Lung (tissue), 12 donors: ENCODE measurements around the gene GABARAP. TPM values are rescaled to one million over a fixed set of nuclear protein-coding genes. Genes with fewer than 3 reads are reported as not detected.

ENCODE experiments used
- ATAC-seq: fragments of 200-7000 bp; cut with Tn5 transposase; one replicate; pipeline ENCODE4 v1.9.1; 2020; ENCODE audit warnings: moderate number of reproducible peaks; ENCODE audit not compliant: insufficient read depth, low FRiP score
- DNase-seq, 3 donors: peaks; one replicate each; pipeline ENCODE4 v3.0.0-alpha.2; 2013 to 2017
- H3K27ac ChIP-seq, 2 donors: one replicate each; pipeline ENCODE4 v1.5.1; 2013; ENCODE audit warnings: mild to moderate bottlenecking in 2 of 2, moderate library complexity in 2 of 2, control low read depth in 1 of 2, inconsistent platforms in 1 of 2, low read depth in 1 of 2, low read length in 1 of 2
- H3K27me3 ChIP-seq, 3 donors: one replicate each; pipeline ENCODE4 v1.5.1; 2013; ENCODE audit warnings: low read length in 2 of 3; ENCODE audit not compliant: control insufficient read depth in 3 of 3, insufficient read depth in 3 of 3
- H3K36me3 ChIP-seq, 4 donors: one replicate each; pipeline ENCODE4 v1.5.1; 2013; ENCODE audit warnings: low read length in 4 of 4, mild to moderate bottlenecking in 1 of 4, moderate library complexity in 1 of 4; ENCODE audit not compliant: control insufficient read depth in 4 of 4, insufficient read depth in 4 of 4
- H3K4me1 ChIP-seq, 5 donors: one replicate each; pipeline ENCODE4 v1.5.1; 2013; ENCODE audit warnings: low read length in 5 of 5, mild to moderate bottlenecking in 2 of 5, moderate library complexity in 1 of 5; ENCODE audit not compliant: control insufficient read depth in 5 of 5, insufficient read depth in 5 of 5
- H3K4me3 ChIP-seq: one replicate; pipeline ENCODE4 v1.5.1; 2013; ENCODE audit warnings: mild to moderate bottlenecking, control low read depth, moderate library complexity
- H3K9ac ChIP-seq, 2 donors: one replicate each; pipeline ENCODE4 v1.5.1; 2013; ENCODE audit warnings: low read length in 2 of 2, control low read depth in 1 of 2; ENCODE audit not compliant: insufficient read depth in 1 of 2
- H3K9me3 ChIP-seq, 4 donors: one replicate each; pipeline ENCODE4 v1.5.1; 2013; ENCODE audit warnings: low read length in 3 of 4, mild to moderate bottlenecking in 1 of 4, moderate library complexity in 1 of 4; ENCODE audit not compliant: control insufficient read depth in 4 of 4, insufficient read depth in 3 of 4
- WGBS, 2 donors: extraction: QIAGEN DNeasy Blood & Tissue Kit; methylation state at CpG; one replicate each; pipeline ENCODE4 v1.1.7; 2013; 5-methylcytosine and 5-hydroxymethylcytosine counted together
- polyA plus RNA-seq, 2 donors: library from polyadenylated mRNA; stranded (reverse); fragments of 200-250 nt; gene quantifications; one replicate each; pipeline ENCODE4 v1.2.1, GENCODE V29; 2013
- total RNA-seq, 2 donors: library from RNA; depleted of rRNA in 1 of 2; stranded (reverse); fragments of >200 nt in 1 of 2; gene quantifications; one replicate each; pipeline ENCODE4 v1.2.1, GENCODE V29; 2014 to 2021
- TF ChIP-seq, protein P1 (sequence below): IDR thresholded peaks from 2 replicates; pipeline ENCODE4 v1.5.1; 2012; ENCODE audit warnings: mild to moderate bottlenecking; ENCODE audit errors: control extremely low read depth, extremely low read depth
- donor health status: control.
- donor health status: control.
- donor health status: Bipolar disorder and iron deficiency.
- donor health status: healthy.
- donor health status: DM: yes; HTN: yes; CAD: no.

The GABARAP gene
- total and polyA plus RNA-seq, 4 donors, result 315 to 1,149 (median 685) TPM

DNA sequence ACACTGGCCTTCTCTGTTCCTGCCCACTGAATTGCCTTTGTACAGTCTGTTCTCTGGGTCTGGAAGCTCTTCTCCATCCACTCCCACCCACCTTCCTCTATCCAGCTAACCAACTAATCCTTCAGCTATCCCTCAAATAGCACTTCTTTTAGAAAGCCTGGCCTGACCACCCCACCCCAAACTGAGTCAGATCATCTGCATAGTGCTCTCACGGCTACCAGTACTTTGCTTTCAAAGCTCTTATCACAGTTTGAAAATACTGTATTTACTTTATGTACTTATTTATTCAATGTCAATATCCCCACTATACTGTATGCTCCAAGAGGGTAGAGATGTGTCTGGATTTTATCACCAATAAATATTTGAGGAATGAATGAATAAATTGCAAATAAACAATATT is 24.5 kb upstream of the GABARAP start:
- TF ChIP-seq, protein P1, sequence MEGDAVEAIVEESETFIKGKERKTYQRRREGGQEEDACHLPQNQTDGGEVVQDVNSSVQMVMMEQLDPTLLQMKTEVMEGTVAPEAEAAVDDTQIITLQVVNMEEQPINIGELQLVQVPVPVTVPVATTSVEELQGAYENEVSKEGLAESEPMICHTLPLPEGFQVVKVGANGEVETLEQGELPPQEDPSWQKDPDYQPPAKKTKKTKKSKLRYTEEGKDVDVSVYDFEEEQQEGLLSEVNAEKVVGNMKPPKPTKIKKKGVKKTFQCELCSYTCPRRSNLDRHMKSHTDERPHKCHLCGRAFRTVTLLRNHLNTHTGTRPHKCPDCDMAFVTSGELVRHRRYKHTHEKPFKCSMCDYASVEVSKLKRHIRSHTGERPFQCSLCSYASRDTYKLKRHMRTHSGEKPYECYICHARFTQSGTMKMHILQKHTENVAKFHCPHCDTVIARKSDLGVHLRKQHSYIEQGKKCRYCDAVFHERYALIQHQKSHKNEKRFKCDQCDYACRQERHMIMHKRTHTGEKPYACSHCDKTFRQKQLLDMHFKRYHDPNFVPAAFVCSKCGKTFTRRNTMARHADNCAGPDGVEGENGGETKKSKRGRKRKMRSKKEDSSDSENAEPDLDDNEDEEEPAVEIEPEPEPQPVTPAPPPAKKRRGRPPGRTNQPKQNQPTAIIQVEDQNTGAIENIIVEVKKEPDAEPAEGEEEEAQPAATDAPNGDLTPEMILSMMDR, result no peak
- Histone ChIP-seq H3K4me3 (no peak overlapping the region), H3K36me3 (no peaks in the 10 kb centered on the region), H3K27me3 (peaks cover 0 to 18% (median 16%) of the 10 kb centered on the region in 3 donors), H3K27ac (no peak overlapping the region), H3K4me1 (peaks cover 0 to 6% (median 0%) of the 10 kb centered on the region in 5 donors), H3K9ac (no peak overlapping the region), H3K9me3 (no peaks in the 10 kb centered on the region)
- no peak for DNase-seq
- 69 to 70% methylated on average over 1 of the region's 1 CpG for WGBS, 2 donors
- no peak for ATAC-seq

DNA sequence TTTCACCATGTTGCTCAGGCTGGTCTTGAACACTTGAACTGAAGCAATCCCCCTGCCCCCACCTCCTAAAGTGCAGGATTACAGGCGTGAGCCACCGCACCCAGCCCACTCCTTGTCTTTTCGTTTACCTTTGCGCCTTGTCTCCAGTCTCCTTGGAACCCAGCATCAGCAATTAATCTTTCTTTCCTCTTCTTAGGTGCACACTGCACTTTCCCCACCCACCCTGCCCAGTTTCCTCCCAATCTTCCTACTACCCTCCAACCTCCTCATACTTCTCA is 21.5 kb upstream of the GABARAP start:
- Histone ChIP-seq H3K27me3 (peaks cover 0 to 23% (median 18%) of the 10 kb centered on the region in 3 donors), H3K4me3 (no peak overlapping the region), H3K9me3 (no peaks in the 10 kb centered on the region), H3K36me3 (peaks cover 0 to 10% (median 2%) of the 10 kb centered on the region in 4 donors), H3K27ac (peak overlapping the region in 1 of 2 donors; percentile 90), H3K4me1 (peaks cover 0 to 11% (median 0%) of the 10 kb centered on the region in 5 donors), H3K9ac (no peak overlapping the region)
- ATAC-seq (no peak), DNase-seq (no peak)
- 38 to 42% methylated on average over 4 of the region's 4 CpGs for WGBS, 2 donors
- TF ChIP-seq, protein P1, result no peak

DNA sequence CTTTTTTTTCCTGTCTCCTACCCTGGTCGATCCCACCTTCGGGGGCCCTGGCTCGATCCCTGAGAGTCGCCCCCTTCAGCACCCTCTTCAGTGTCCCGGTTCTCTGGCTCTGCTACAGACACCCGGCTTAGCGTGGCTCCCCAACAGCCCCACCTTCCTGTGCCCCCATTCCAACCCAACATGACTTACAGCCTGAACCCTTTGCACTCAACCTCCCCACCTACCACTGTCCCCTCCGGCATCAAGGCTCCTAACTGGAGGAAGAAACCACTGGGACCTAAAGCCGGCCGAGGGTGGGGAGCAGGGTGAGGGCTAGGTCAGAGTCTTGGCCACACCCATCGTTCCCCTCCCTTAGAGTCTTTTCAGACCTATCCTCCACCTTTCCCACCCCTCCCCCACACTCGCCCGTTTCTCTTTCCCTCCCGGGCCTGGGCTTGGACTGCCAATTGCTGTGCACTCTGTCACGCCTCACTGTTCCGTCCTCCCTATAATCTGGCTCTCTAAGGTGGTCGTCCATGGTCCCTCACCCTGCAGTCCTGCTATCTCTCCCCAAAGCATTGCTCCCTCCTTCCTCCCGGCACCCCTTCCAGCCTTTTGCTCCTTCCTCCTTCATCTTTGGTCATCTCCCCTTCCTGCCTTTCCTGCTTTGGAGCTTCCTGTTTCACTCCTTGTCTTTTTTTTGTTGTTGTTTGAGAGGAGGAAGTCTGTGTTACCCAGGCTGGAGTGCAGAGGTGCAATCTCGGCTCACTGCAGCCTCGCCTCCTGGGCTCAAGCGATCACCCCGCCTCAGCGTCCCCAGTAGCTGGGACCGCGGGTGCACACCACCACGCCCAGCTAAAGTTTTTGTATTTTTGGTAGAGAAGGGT is 20.9 kb upstream of the GABARAP start:
- TF ChIP-seq, protein P1, result no peak
- peaks cover 0 to 23% (median 18%) of the 10 kb centered on the region in 3 donors for H3K27me3 ChIP-seq
- 5 to 6% methylated on average over 26 of the region's 26 CpGs for WGBS, 2 donors

More for the DNA sequence above, 20.9 kb upstream of the GABARAP start:
- Histone ChIP-seq H3K9me3 (no peaks in the 10 kb centered on the region), H3K4me1 (peaks cover 0 to 11% (median 0%) of the 10 kb centered on the region in 5 donors), H3K27ac (peak overlapping the region in 1 of 2 donors; percentile 90), H3K4me3 (peak overlapping the region; percentile 57), H3K9ac (peak overlapping the region; percentile 16 to 28), H3K36me3 (peaks cover 0 to 10% (median 3%) of the 10 kb centered on the region in 4 donors)
- ATAC-seq (peak; percentile 25), DNase-seq (peak; percentile 38 to 61 (median 45))
